Keratinocyte (primary cell): ENCODE measurements around the gene SND1.
"Not testable (repeated sequence)": the region's sequence is repeated elsewhere in the genome, so short reads cannot be mapped to it uniquely, and the experiment has no call there.

Experiments used
- EZH2 ChIP-seq: IDR thresholded peaks from one replicate; pipeline ENCODE4 v1.6.1; 2012; ENCODE audit warnings: inconsistent platforms, mild to moderate bottlenecking, low read length, moderate library complexity
- TF ChIP-seq, protein P1 (sequence below), 3 experiments: IDR thresholded peaks in 1 of 3; conservative IDR thresholded peaks in 1 of 3; optimal IDR thresholded peaks in 1 of 3; 2 replicates in 2 of 3; 3 replicates in 1 of 3; pipeline versions ENCODE3 to v1.5.1; 2011; ENCODE audit warnings: low read length in 3 of 3, mild to moderate bottlenecking in 3 of 3, moderate library complexity in 2 of 3, control low read depth in 1 of 3, inconsistent platforms in 1 of 3; ENCODE audit not compliant: insufficient read depth in 2 of 3; ENCODE audit errors: extremely low read depth in 1 of 3

DNA sequence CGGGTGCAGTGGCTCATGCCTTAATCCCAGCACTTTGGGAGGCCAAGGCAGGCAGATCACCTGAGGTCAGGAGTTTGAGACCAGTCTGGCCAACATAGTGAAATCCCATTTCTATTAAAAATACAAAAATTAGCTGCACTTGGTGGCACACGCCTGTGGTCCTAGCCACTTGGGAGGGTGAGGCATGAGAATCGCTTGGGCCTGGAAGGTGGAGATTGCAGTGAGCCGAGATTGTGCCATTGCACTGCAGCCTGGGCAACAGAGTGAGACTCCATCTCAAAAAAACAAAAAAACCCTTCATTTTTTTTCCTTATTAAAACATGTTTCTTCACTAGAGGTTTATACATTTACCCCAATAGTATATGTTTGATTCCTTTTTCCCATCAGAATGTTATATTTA lies 22.9 kb downstream of the SND1 start:
- TF ChIP-seq EZH2 = not testable (repeated sequence)
- TF ChIP-seq, protein P1, sequence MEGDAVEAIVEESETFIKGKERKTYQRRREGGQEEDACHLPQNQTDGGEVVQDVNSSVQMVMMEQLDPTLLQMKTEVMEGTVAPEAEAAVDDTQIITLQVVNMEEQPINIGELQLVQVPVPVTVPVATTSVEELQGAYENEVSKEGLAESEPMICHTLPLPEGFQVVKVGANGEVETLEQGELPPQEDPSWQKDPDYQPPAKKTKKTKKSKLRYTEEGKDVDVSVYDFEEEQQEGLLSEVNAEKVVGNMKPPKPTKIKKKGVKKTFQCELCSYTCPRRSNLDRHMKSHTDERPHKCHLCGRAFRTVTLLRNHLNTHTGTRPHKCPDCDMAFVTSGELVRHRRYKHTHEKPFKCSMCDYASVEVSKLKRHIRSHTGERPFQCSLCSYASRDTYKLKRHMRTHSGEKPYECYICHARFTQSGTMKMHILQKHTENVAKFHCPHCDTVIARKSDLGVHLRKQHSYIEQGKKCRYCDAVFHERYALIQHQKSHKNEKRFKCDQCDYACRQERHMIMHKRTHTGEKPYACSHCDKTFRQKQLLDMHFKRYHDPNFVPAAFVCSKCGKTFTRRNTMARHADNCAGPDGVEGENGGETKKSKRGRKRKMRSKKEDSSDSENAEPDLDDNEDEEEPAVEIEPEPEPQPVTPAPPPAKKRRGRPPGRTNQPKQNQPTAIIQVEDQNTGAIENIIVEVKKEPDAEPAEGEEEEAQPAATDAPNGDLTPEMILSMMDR (optimal IDR thresholded peaks at IDR 0.05 in 1 of 3, IDR thresholded peaks at IDR 0.05 in 1 of 3, conservative IDR thresholded peaks at IDR 0.05 in 1 of 3; ENCODE audit: extremely low read depth in 1 of 3, insufficient read depth in 2 of 3, low read length in 3 of 3) = not testable (repeated sequence)
